Measurements from ENCODE around the gene HOXA1. TPM values are rescaled to one million over a fixed set of nuclear protein-coding genes. Genes with fewer than 3 reads are reported as not detected.
A peak's percentile ranks its signal among the peaks of the same experiment; 100 is the strongest.

HOXA1 gene
- total and polyA plus RNA-seq, 2 of the 4 experiments (the other 2 are of a cell fraction) = 0.54 to 1.8 TPM

DNA sequence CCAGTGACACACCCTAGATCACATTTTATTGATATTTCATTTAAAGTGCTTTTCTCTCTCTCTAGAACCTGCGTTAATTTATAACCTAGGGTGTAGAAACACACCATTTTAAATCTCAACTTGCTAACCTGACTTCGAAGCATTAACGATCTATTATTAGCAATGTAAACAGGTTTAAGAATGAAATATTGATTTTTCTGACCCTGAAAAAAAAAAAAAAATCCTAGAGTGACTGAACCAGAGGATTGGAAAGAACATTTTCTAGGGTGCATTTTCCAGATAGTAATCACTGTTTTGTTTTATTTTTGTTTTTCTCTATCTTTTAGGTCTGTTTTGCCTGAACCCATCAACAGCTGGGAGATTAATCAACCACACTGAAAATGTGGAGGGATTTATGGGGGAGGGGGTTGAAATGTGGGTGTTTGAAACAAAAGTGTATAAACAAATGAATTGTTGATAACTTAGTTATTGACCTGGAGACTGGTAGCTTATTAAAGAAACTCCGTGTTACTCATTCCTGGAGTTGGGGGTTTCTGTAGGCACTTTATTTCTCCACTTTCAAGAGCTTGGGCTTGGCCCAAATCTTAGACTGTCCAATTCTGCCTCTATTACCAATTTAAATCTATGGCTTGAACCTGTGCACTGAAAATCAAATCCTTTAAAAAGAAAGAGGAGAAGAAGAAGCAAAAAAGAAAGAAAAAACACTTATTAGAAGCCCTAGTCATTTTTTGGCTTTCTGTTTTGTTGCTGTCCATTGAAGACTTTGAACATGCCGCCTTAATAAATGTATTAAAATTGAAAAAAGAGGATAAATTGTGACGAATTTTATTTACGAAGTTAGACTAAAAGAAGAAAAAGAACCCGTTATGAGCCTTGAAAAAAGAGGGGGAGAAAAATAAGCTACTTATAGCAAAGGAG is 3.9 kb upstream of the HOXA1 start:
- ChIA-PET CTCF (interaction anchor here (0.5 to 1.6 kb wide), 5 partner anchors 31 to 412 kb away, joined by 3 to 4 read pairs (median 3); partner anchors contain the start of gene HOXA4), POLR2A (ENCODE audit: unreplicated experiment) (interaction anchor here (1.3 to 1.6 kb wide), 3 partner anchors 9 to 16 kb away, joined by 3 to 14 read pairs (median 3); no protein-coding TSS in a partner anchor)
- no peaks in the 10 kb centered on the region for H3K27me3 ChIP-seq (ENCODE audit: control insufficient read depth, insufficient read depth, low read length)
- peak overlapping the region; percentile 68 for H2BK120ac ChIP-seq (ENCODE audit: low read depth, low read length)
- H3K4ac ChIP-seq (ENCODE audit: low read depth, low read length) = peak overlapping the region; percentile 79
- H3K18ac ChIP-seq (ENCODE audit: low read depth, low read length) = peak overlapping the region; percentile 76
- DNase-seq (peak; percentile 46), ATAC-seq (ENCODE audit: low read depth) (no peak)
- peak overlapping the region; percentile 98; the same call in 1 of the 2 replicates for H3K27ac ChIP-seq (ENCODE audit: insufficient read depth, low read length)
- H3K79me1 ChIP-seq (ENCODE audit: low read depth in 1 of 2, low read length in 2 of 2) = peaks cover 9 to 34% of the 10 kb centered on the region in 2 experiments; a peak in 3 of 4 replicates
- peak overlapping the region; percentile 80 for H3K4me2 ChIP-seq (ENCODE audit: low read depth, low read length)
- in situ Hi-C loops (cut with MboI; ENCODE audit: low sequenced_read_pairs) = loop anchor here (5.0 to 10.0 kb wide), 4 partner anchors 43 to 1237 kb away; partner anchors contain the start of gene HOXA5
- BruUV-seq (replicated peaks) = no TSS peak
- 0 out of 2 replicates have a peak overlapping the region, but pooled peaks have one; percentile 38 for H2BK20ac ChIP-seq (ENCODE audit: low read depth, low read length)
- peaks cover 13% of the 10 kb centered on the region for H4K20me1 ChIP-seq (ENCODE audit: insufficient read depth, low read length)
- no peak overlapping the region for H2AK9ac ChIP-seq (replicated peaks; ENCODE audit: low read depth, low read length, poor library complexity)
- no peaks in the 10 kb centered on the region for H3K9me1 ChIP-seq (ENCODE audit: insufficient read depth, low read length)
- peak overlapping the region; percentile 91 for H2BK5ac ChIP-seq (ENCODE audit: low read depth, low read length, poor library complexity, severe bottlenecking)
- intact Hi-C loops (cut with micrococcal nuclease) = loop anchor here (2.0 kb wide), 2 partner anchors 15 to 23 kb away; no protein-coding TSS in a partner anchor
- H3K36me3 ChIP-seq (ENCODE audit: control insufficient read depth, insufficient read depth, low read length) = peaks cover 10% of the 10 kb centered on the region
- peak overlapping the region; percentile 89; the same call in 1 of the 2 replicates for H4K5ac ChIP-seq (ENCODE audit: low read depth, low read length)
- no peaks in the 10 kb centered on the region for H3K9me3 ChIP-seq (ENCODE audit: control insufficient read depth, insufficient read depth, low read length)
- H3K14ac ChIP-seq (replicated peaks; ENCODE audit: low read depth, low read length) = peak overlapping the region; percentile 90
- peak overlapping the region; percentile 72; the same call in 1 of the 2 replicates for H2AK5ac ChIP-seq (ENCODE audit: low read depth, low read length)
- peak overlapping the region; percentile 24 to 65; a peak in 3 of 4 replicates for H4K8ac ChIP-seq (ENCODE audit: low read depth in 2 of 2, low read length in 2 of 2)
- peaks cover 23% of the 10 kb centered on the region for H3K4me1 ChIP-seq (ENCODE audit: control insufficient read depth, insufficient read depth, low read length)
- peak overlapping the region; percentile 92 for H3K4me3 ChIP-seq (ENCODE audit: insufficient read depth, low read depth, low read length)
- dilution Hi-C loops (cut with HindIII; ENCODE audit: low sequenced_read_pairs, unreplicated experiment) = no loop called here
- H3K23ac ChIP-seq (ENCODE audit: low read depth, low read length) = peak overlapping the region; percentile 94
- peak overlapping the region; percentile 88 for H4K91ac ChIP-seq (ENCODE audit: insufficient read depth, low read depth, low read length)
- peak overlapping the region; percentile 55; the same call in 1 of the 2 replicates for H3K56ac ChIP-seq (ENCODE audit: extremely low read depth, insufficient read depth, low read length)
- no peak overlapping the region for H2AFZ ChIP-seq (replicated peaks; ENCODE audit: low read length, poor library complexity)
- WGBS, 2 experiments (ENCODE audit: extremely low coverage in 2 of 2, insufficient read length in 1 of 2) = no CpG with 5 or more reads among the region's 8 CpGs
- no peak overlapping the region; the same call in 2 of the 3 replicates for H2BK15ac ChIP-seq (ENCODE audit: low read depth, low read length)
- H3K9ac ChIP-seq (ENCODE audit: low read depth, low read length) = peak overlapping the region; percentile 99
- TF ChIP-seq, protein P1, sequence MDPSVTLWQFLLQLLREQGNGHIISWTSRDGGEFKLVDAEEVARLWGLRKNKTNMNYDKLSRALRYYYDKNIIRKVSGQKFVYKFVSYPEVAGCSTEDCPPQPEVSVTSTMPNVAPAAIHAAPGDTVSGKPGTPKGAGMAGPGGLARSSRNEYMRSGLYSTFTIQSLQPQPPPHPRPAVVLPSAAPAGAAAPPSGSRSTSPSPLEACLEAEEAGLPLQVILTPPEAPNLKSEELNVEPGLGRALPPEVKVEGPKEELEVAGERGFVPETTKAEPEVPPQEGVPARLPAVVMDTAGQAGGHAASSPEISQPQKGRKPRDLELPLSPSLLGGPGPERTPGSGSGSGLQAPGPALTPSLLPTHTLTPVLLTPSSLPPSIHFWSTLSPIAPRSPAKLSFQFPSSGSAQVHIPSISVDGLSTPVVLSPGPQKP (IDR thresholded peaks at IDR 0.05; ENCODE audit: borderline replicate concordance, low read depth, low read length) = no peak
- no peak for TF ChIP-seq MXI1 (IDR thresholded peaks at IDR 0.05; ENCODE audit: borderline replicate concordance, low read depth, low read length)
- no peak for TF ChIP-seq USF2 (IDR thresholded peaks at IDR 0.05; ENCODE audit: low read depth, low read length)
- TF ChIP-seq POLR2A (IDR thresholded peaks at IDR 0.05; ENCODE audit: low read depth, low read length) = no peak
- TF ChIP-seq MAZ (IDR thresholded peaks at IDR 0.05; ENCODE audit: borderline replicate concordance, low read depth, low read length) = no peak
- no peak for TF ChIP-seq SMC3 (IDR thresholded peaks at IDR 0.05; ENCODE audit: low read depth, low read length)
- TF ChIP-seq MAFK (IDR thresholded peaks at IDR 0.05; ENCODE audit: low read depth, low read length) = no peak
- TF ChIP-seq BHLHE40 (IDR thresholded peaks at IDR 0.05; ENCODE audit: low read depth, low read length) = no peak
- no peak for TF ChIP-seq RFX5 (IDR thresholded peaks at IDR 0.05; ENCODE audit: low read depth, low read length)
- TF ChIP-seq CHD1 (IDR thresholded peaks at IDR 0.05; ENCODE audit: low read depth, low read length) = no peak; the same call in 1 of the 2 replicates
- no peak for TF ChIP-seq RCOR1 (IDR thresholded peaks at IDR 0.05; ENCODE audit: insufficient replicate concordance, low read length)
- no peak for TF ChIP-seq NFE2L2 (IDR thresholded peaks at IDR 0.05; ENCODE audit: low read depth, low read length)

All from IMR-90 (cell line).